IPS DF 4.7 (cell line): ENCODE data around the gene PLEKHA5.
"Not testable (repeated sequence)": the region's sequence is repeated elsewhere in the genome, so short reads cannot be mapped to it uniquely, and the experiment has no call there.

ENCODE experiments used
- DNase-seq: peaks from one replicate; pipeline ENCODE4 v3.0.0-alpha.2; 2013; ENCODE audit warnings: low spot score; ENCODE audit errors: extremely low read depth

The PLEKHA5 gene

DNA sequence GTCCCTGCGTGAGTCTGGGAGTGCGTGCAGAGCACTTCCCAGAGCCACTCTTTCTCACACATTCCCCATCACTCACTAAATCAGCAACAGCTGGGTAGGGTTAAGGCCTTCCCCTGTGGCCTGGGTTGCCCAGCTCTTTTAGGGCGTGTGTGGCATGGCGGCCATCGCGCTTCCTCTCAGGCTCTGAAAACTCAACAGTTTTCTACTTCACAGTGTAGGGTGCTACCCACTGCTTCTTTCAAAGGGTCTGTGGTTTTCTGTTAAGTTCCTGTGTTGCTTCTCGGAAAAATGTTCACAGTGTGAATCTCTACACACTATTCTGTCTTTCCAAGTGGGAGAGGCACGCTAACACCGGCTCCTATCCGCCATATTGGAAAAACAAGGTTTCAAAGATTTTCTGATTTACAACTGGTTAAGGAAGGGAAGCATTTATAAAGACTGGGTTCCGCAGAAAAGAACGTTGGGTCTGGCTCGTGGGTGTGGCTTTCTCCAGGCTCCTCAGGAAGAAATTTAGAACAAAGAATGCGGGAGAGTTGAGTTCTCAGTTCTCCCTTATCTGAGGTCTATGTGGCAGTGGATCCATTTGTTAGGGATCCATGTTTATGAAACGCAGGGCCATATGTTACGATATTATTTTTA is 274.8 kb downstream of the PLEKHA5 start:
- no peak for DNase-seq

- no peak for DNase-seq
Measured at GRCh38 chr12:19409376-19409775, 279.8 kb downstream of the PLEKHA5 start.

GRCh38 chr12:19410211-19410610 is 280.7 kb downstream of the PLEKHA5 start:
- DNase-seq = no peak

DNA sequence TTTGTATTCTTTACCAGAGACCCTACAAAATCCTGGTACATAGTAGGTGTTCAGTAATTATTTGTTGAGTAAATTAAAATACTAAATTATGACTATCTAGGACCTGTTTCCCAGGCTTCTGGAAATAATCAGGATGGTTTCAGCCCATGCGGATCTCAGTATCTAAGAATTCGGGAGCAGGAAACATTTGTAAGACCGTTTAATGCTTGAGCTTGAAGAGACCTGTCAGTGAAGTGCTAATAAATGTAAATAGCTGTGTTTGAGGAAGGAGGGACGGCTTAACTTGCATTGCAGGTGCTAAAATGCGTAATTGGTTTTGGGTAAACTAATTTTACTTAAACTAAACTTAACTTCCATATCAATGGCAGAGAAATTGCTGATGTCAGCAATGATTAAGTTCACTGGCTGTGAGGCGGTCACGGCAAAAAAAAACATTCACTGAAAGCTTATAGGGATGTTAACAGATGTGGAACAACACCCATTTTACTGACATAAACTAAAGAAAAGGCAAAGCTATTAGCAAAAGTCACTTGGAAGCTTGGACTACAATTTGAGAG is 281.2 kb downstream of the PLEKHA5 start:
- no peak for DNase-seq

GRCh38 chr12:19411234-19412204 is 282.0 kb downstream of the PLEKHA5 start:
- no peak for DNase-seq

- no peak for DNase-seq
Measured at GRCh38 chr12:19412844-19413243, 283.3 kb downstream of the PLEKHA5 start.

- not testable (repeated sequence) for DNase-seq
Measured at GRCh38 chr12:19413582-19413981, 284.0 kb downstream of the PLEKHA5 start.

DNA sequence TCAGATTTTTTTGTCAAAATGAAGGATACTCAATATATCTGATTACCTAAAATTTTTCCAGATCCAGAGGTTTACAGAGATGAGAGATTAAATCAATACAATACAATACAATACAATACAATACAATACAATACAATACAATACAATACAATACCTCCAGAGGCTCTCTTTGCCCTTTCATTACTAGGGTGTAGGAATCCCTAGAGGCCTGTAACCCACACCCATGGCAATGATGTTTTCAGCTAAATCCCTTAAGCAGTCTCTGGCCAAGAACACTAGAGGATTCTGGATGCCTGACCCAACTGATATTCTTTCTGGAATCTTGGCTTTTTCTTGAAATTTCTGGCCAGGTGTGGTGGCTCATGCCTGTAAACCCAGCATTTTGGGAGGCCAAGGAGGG is 286.0 kb downstream of the PLEKHA5 start:
- DNase-seq = no peak

- DNase-seq = no peak
Measured at GRCh38 chr12:19419086-19419485, 289.6 kb downstream of the PLEKHA5 start.

- DNase-seq = no peak
Measured at GRCh38 chr12:19421503-19422282, 292.2 kb downstream of the PLEKHA5 start.

DNA sequence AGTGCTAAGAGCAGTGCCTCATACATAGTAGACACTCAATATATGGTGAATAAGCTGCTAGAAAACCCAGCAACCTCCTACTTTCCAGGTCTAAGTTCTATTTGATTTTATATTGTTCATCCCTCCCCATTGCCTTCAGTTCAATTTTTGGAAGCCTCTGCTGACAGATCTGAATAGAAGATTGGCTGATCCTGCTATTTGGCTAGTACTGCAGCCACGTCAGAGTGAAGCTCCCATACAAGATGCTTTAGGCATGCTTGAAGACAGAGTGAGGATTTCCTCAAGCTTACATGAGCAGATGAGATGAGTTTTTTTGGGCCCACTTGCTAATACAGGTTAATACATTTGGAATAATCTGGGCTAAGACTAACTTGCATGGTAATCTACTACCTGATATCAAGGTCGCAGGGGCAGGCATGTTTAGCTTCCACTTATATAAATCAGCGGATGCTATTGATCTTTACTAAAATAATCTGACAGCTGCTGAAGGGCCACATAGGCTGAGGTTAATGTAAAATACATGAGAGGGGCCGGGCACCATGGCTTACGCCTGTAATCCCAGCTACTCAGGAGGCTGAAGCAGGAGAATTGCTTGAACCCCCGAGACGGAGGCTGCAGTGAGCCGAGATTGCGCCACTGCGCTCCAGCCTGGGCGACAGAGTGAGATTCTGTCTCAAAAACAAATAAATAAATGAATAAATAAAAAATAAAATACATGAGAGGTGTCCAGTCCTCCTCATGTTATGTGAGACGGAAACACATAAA is 293.8 kb downstream of the PLEKHA5 start:
- no peak for DNase-seq
